Stimulated activated CD8-positive, alpha-beta memory T cell treated with anti-CD3 and anti-CD28 coated beads, Interleukin-7, amount 100 ng/mL, for 1 hour (primary cell): ENCODE measurements around the gene F7.

Experiments
- DNase-seq, 2 donors: peaks; one replicate each; pipeline ENCODE4 v3.0.0-alpha.2; 2020; ENCODE audit warnings: low read depth in 2 of 2

Gene F7

DNA sequence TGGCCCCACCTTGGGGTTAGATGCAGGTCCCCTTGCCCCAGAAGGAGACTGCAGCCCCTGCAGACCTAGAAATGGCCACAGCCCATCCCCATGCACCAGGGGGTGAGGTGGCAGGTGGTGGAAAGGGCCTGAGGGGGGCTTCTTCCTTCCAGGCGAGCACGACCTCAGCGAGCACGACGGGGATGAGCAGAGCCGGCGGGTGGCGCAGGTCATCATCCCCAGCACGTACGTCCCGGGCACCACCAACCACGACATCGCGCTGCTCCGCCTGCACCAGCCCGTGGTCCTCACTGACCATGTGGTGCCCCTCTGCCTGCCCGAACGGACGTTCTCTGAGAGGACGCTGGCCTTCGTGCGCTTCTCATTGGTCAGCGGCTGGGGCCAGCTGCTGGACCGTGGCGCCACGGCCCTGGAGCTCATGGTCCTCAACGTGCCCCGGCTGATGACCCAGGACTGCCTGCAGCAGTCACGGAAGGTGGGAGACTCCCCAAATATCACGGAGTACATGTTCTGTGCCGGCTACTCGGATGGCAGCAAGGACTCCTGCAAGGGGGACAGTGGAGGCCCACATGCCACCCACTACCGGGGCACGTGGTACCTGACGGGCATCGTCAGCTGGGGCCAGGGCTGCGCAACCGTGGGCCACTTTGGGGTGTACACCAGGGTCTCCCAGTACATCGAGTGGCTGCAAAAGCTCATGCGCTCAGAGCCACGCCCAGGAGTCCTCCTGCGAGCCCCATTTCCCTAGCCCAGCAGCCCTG is 12.8 kb downstream of the F7 start:
- DNase-seq = no peak

DNA sequence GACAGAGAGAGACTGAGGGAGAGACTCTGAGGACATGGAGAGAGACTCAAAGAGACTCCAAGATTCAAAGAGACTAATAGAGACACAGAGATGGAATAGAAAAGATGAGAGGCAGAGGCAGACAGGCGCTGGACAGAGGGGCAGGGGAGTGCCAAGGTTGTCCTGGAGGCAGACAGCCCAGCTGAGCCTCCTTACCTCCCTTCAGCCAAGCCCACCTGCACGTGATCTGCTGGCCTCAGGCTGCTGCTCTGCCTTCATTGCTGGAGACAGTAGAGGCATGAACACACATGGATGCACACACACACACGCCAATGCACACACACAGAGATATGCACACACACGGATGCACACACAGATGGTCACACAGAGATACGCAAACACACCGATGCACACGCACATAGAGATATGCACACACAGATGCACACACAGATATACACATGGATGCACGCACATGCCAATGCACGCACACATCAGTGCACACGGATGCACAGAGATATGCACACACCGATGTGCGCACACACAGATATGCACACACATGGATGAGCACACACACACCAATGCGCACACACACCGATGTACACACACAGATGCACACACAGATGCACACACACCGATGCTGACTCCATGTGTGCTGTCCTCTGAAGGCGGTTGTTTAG is 13.7 kb downstream of the F7 start:
- no peak for DNase-seq

DNA sequence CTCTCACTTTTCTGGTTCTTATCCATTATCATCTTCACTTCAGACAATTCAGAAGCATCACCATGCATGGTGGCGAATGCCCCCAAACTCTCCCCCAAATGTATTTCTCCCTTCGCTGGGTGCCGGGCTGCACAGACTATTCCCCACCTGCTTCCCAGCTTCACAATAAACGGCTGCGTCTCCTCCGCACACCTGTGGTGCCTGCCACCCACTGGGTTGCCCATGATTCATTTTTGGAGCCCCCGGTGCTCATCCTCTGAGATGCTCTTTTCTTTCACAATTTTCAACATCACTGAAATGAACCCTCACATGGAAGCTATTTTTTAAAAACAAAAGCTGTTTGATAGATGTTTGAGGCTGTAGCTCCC is 14.2 kb downstream of the F7 start:
- no peak for DNase-seq

GRCh38 chr13:113120300-113121182 is 14.9 kb downstream of the F7 start:
- DNase-seq = no peak

DNA sequence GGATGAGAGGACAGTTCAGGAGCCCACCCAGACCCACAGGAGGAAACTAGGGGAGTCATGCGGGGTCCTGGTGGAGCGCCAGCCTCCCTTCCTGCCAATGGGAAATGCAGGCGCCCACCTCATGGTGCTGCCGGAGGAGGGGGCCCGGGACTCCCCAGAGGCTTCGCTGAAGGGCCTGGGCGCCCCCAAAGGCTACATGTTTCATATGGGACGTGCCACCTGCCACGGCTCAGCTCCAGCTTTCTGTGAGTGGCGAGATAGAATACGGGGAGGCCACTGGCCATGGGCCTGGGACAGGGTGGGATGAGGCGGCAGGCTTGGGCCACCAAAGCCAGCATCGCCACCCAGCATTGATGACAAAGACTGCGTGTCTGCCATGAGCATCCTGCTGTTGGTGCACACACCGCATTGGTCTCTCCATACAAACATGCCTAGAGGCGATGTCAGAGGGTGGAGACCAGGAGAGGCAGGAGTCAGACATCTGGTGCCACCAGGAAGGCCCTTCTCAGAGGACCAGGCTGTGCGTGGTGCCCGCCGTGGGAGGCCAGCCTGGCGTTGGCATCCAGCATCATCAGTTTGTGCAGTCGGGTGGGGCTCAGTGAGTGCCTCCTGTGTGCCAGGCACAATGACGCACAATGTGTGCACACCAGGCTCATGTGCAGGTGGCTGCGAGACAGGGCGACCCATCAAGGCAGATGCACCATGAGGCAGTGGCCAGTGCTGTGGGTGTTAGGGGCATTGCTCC is 15.8 kb downstream of the F7 start:
- DNase-seq = no peak

DNA sequence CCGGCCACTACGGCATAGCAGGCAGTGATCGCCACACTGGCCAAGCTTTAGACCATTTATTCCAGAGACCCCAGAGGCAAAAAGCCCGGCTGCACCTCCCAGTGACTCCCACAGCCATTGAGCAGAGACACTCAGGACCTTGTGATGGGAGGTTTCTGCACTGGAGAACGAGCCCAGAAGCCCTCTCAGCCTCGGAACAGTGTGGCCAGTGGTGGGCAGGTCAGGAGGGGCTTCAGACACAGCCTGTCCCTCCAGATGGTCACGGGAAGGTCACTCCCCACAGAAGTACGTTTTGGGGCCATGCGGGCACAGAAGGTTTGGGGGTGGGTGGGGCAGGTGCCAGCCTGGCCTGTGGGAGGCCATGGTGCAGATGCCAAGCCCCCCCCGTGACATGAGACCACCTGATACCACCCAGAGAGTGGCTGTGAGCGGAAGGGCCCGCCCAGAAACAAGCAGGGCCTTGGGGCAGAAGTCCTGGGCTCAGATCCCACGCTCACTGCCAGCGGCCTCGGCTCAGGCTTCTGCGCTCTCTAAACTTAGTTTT is 16.4 kb downstream of the F7 start:
- DNase-seq = no peak

- DNase-seq = no peak
Observed at GRCh38 chr13:113122550-113123225, 17.1 kb downstream of the F7 start, which contains the start of gene F10. TSS of gene F10 (plus strand) at chr13:113122799. CDS start at chr13:113122856, 57 bp downstream.

- DNase-seq = no peak
Observed at GRCh38 chr13:113123226-113124201, 17.9 kb downstream of the F7 start.

- no peak for DNase-seq
Observed at GRCh38 chr13:113124211-113124970, 18.8 kb downstream of the F7 start.

DNA sequence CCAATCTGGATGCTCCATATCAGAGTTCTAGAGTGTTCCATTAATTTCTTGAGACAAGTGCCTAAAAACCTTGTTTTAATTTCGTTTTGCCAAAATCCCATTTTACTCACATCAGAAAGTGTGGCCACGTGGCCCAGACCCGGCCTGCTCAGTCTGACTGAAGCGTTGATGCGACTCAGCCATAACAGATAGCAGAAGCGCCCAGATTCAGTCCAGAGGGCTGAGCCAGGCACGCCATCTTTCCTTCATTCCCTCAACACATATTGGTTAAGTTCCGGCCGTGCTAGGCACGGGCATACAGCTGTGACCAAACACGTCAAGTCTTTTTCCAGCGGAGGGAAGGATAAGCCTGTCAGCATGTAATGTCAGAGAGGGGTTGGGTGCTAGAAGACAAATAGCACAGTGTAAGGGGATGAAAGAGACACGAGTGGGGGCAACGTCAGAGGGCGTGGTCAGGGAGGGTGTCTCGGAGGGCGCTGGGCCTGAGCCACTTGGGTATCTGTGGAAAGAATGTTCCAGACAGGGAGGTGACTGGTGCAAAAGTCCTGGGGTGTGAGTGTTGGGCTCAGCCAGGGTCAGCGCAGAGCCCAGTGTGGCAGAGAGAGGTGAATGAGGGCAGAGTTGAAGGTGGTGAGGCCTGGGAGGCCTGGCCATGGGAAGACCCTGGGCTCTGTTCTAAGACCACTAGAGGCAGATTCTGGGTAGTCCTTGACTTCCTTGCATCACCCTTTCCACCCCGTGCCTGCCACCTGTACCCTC is 20.1 kb downstream of the F7 start:
- no peak for DNase-seq

DNA sequence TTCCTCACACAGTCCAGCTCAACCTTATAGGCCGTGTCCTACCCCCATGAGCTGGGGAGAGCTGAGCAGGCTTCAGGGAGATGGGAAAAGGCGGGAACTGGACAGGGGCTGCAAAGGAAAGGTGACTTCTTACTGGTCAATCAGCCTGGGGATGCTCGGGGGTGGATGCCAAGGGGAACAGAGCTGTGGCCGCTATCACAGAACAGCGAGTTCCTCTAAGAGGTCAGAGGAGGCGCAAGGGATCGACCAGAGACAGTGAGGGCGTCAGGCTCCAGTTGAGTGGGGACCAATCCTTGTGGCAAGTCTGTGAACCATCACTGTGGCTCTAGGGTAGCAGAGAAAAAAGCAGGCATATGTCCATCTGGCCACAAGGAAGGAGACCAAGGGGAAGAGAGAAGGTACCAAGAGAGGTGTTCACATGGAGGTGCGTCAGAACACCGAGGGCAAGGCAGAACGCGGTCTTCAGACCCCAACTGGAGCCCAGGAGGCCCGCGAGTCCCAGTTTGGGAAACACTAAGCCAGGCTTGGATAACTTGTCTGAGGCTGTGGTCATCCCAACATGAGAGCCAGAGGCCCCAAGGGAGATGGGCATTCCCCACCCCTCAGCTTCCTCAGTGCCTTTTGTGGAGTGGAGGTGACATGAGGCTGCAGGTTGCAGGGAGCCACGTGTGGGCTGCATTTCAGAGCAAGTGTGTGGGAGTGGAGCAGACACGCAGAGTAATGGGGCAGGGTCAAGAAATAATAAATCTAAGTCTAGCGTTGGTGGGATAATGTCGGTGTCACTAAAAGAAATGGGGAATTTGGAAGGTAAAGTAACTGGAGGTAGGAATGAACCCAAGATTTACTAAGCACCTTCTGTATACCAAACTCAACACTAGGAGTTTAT is 20.9 kb downstream of the F7 start:
- DNase-seq = no peak

GRCh38 chr13:113129480-113129879 is 23.9 kb downstream of the F7 start:
- DNase-seq = no peak

DNA sequence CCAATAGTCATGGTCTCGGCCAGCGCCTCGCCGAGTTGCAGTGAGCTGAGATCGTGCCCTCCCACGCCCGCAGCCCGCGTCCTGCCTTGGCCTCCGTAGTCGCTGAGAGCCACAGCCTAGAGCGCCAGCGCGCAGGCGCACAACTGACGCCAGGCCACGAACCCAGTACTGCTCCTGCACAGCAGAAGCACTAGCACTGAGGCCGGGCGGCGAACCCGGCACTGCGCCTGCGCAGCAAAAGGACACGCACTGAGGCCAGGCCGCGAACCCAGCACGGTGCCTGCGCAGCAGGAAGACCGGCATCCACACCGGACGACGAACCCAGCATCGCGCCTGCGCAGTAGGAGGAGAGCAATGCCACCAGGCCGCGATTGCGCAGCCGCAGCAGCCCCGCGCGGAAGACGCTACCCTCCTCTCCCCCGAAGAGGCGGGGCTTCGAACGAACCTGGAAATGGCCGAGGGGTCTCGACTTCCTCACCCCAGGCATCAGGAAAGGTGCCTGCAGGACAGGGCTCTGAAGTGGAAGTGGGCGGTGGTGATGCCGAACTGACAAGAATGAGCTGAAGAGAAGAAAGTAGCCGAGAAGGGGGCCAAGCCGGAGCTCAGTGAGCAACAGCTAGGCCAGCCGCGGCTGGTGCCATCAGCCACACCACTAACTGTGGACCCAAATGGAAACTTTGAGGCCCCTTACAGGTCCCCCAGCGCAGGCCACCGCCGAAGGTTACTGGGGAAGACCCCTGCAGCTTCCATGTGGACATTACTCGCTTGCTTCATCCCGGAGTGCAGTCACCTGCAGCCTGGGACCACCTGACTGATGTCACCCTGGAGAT is 24.5 kb downstream of the F7 start:
- DNase-seq = no peak

DNA sequence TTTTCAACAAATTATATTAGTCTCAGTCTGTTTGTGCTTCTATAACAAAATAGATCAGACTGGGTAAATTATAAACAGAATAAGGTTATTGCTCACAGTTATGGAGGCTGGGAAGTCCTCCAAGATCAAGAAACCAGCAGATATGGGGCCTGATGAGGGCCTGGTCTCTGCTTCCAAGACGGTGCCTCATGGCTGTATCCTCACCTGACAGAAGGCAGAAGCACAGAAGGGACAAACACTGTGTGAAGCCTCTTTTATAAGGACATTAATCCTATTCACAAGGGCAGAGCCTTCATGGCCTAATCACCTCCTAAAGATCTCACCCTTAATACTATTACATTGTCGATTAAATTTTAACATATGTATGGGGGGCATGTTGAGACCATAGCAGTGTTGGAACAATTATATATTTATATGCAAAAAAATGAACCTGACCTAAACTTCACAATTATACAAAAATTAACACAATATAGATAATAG is 29.7 kb downstream of the F7 start:
- DNase-seq = no peak

- no peak for DNase-seq
Observed at GRCh38 chr13:113137691-113138298, 32.2 kb downstream of the F7 start.
